SH-SY5Y (cell line): ENCODE measurements around the gene CCRL2.

Source experiments
- GATA2 ChIP-seq: IDR thresholded peaks from 2 replicates; pipeline ENCODE4 v1.6.1; 2011; ENCODE audit warnings: mild to moderate bottlenecking, low read depth, low read length
- GATA3 ChIP-seq: IDR thresholded peaks from 2 replicates; pipeline ENCODE4 v1.6.1; 2011; ENCODE audit warnings: low read depth, mild to moderate bottlenecking, low read length, moderate library complexity

GRCh38 chr3:46386205-46386604 is 20.9 kb upstream of the CCRL2 start:
- TF ChIP-seq GATA2, result no peak
- no peak for TF ChIP-seq GATA3
